RWPE2 (cell line): Measurements from ENCODE around the gene ARL6IP4.

Experiments used
- ATAC-seq: fragments of 200-7000 bp; cut with Tn5 transposase; 3 replicates; pipeline ENCODE4 v1.9.1; 2021; ENCODE audit warnings: low read depth
- DNase-seq: peaks from one replicate; pipeline ENCODE4 v3.0.0-alpha.2; 2020; ENCODE audit warnings: low spot score
- H3K27ac ChIP-seq: fragments of 450-650 bp; 2 replicates; pipeline ENCODE4 v1.5.1; 2017; ENCODE audit warnings: mild to moderate bottlenecking; ENCODE audit not compliant: poor library complexity, severe bottlenecking
- H3K27me3 ChIP-seq: fragments of 250-450 bp; sonication (Bioruptor Pico); 2 replicates; pipeline ENCODE4 v1.5.1; 2021; ENCODE audit warnings: mild to moderate bottlenecking, moderate library complexity; ENCODE audit not compliant: insufficient read depth, poor library complexity, severe bottlenecking
- H3K36me3 ChIP-seq: fragments of 250-450 bp; sonication (Bioruptor Pico); 2 replicates; pipeline ENCODE4 v1.5.1; 2020; ENCODE audit warnings: low read depth, mild to moderate bottlenecking, moderate library complexity
- H3K4me1 ChIP-seq: fragments of 250-450 bp; sonication (Bioruptor Pico); 2 replicates; pipeline ENCODE4 v1.5.1; 2021; ENCODE audit warnings: mild to moderate bottlenecking, moderate library complexity; ENCODE audit not compliant: insufficient read depth, poor library complexity, severe bottlenecking
- H3K4me3 ChIP-seq: fragments of 250-450 bp; sonication (Bioruptor Pico); 2 replicates; pipeline ENCODE4 v1.5.1; 2021; ENCODE audit warnings: mild to moderate bottlenecking, moderate library complexity; ENCODE audit not compliant: severe bottlenecking
- H3K9me3 ChIP-seq: fragments of 250-450 bp; sonication (Bioruptor Pico); 2 replicates; pipeline ENCODE4 v1.5.1; 2021; ENCODE audit warnings: mild to moderate bottlenecking, moderate library complexity; ENCODE audit not compliant: severe bottlenecking
- TF ChIP-seq, protein P1 (sequence below): fragments of 450-650 bp; IDR thresholded peaks from one replicate; pipeline ENCODE4 v1.5.1; 2017; ENCODE audit warnings: mild to moderate bottlenecking, moderate library complexity; ENCODE audit not compliant: poor library complexity, severe bottlenecking

ARL6IP4 gene

DNA sequence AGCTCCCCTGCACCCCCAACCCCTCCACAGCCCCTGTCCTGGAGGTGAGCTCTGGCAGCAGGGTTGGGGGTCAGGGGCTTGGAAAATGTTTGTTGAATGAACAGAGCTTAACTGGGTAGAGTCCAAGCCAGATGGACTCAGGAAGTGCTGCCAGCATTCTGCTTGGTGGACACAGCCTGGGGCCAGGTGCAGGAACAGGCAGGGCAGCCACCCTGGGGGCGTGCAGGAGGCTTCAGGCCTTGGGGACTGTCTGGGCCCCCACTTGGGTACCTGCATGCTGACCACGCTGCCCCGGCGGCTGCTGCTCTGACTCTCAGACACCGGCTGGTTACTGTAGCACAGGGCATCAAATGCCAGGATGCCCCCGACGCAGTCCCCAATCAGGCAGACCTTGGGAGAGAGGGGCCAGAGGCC lies 15.7 kb downstream of the ARL6IP4 start:
- Histone ChIP-seq H3K36me3 (no peaks in the 10 kb centered on the region), H3K27me3 (no peaks in the 10 kb centered on the region), H3K4me3 (no peak overlapping the region), H3K27ac (no peak overlapping the region), H3K4me1 (no peaks in the 10 kb centered on the region), H3K9me3 (no peaks in the 10 kb centered on the region)
- TF ChIP-seq, protein P1, sequence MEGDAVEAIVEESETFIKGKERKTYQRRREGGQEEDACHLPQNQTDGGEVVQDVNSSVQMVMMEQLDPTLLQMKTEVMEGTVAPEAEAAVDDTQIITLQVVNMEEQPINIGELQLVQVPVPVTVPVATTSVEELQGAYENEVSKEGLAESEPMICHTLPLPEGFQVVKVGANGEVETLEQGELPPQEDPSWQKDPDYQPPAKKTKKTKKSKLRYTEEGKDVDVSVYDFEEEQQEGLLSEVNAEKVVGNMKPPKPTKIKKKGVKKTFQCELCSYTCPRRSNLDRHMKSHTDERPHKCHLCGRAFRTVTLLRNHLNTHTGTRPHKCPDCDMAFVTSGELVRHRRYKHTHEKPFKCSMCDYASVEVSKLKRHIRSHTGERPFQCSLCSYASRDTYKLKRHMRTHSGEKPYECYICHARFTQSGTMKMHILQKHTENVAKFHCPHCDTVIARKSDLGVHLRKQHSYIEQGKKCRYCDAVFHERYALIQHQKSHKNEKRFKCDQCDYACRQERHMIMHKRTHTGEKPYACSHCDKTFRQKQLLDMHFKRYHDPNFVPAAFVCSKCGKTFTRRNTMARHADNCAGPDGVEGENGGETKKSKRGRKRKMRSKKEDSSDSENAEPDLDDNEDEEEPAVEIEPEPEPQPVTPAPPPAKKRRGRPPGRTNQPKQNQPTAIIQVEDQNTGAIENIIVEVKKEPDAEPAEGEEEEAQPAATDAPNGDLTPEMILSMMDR: no peak
- ATAC-seq: no peak
- no peak for DNase-seq

DNA sequence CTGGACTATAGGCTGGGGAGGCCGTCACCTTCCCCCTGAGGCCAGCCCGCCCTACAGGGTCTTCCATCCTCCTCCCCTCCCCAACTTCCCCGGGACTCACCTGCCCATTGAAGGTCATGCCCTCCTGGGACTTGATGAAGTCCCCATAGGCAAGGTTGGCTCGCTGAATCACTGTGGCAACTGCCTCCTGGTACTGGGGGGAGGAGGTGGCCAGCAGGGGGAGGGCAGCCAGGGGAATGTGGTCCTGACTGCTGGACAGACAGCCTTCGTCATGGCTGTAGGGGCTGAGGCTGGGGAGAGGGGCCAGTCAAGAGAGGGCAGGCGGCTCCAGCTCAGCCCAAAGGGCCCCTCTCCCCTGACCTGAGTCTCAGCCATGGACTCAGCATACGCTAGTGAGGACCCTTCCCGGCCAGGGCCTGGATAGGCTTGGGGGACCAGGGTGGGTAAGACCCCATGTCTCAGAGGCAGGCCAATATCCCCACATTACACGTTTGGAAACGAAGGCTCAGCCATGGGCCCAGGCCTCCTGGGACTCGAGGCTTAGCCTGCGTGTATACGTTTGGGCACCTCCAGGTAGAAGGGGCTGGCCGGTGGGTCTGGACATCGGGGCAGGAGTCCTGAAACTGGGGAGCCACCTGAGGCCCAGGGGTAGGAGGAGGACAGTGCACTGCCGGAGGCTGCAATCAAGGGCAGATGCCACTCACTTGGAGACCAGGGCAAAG lies 16.3 kb downstream of the ARL6IP4 start:
- Histone ChIP-seq H3K27me3 (no peaks in the 10 kb centered on the region), H3K4me1 (no peaks in the 10 kb centered on the region), H3K36me3 (no peaks in the 10 kb centered on the region), H3K4me3 (no peak overlapping the region), H3K9me3 (no peaks in the 10 kb centered on the region), H3K27ac (no peak overlapping the region)
- DNase-seq (no peak), ATAC-seq (no peak)
- TF ChIP-seq, protein P1: no peak

DNA sequence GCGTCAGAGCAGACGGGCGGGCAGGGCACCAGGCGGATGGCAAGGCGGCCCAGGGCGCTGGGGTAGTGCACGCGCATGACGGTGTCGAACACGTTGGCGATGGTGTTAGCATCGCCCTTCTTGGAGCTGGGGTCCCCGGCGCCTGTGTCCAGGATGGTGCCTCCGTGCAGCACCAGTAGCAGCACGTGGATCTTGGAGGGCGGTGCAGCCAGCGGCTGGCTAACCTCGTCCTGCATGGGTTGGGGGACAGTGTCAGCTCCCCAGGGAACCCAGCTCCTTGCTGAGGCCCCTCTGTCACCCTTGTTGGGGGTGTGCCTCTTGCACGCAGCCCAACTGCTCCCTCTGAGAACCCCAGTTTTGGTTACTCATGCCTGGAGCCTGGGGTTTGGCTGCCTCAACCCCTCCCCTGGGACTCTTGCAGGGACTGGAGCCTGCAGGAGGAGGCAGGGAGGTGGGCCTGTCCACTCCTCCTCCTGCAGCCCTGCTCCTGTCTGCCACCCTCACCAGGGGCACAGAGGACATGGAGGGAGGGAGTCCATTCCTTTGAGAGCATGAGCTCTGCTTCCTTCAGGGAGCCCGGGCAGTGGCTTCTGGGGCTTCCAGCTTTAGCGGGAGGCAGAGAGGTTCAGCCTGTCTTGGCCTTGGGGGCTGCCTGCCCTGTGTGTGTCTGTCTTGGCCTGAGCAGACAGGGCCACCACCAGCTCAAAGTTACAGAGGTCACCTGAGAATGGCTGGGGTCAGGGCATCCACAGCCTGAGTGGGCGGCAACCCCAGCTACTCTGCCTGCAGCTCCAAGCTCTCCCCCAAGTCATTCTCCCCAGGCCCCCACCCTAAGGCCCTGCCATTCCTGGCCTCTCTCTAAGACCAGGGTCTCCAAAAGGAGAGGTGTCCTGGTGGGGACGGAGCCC lies 17.1 kb downstream of the ARL6IP4 start:
- Histone ChIP-seq H3K36me3 (no peaks in the 10 kb centered on the region), H3K27ac (no peak overlapping the region), H3K4me3 (no peak overlapping the region), H3K4me1 (no peaks in the 10 kb centered on the region), H3K27me3 (no peaks in the 10 kb centered on the region), H3K9me3 (no peaks in the 10 kb centered on the region)
- ATAC-seq: peak; percentile 19; the same call in 1 of the 3 replicates
- TF ChIP-seq, protein P1: no peak
- no peak for DNase-seq

DNA sequence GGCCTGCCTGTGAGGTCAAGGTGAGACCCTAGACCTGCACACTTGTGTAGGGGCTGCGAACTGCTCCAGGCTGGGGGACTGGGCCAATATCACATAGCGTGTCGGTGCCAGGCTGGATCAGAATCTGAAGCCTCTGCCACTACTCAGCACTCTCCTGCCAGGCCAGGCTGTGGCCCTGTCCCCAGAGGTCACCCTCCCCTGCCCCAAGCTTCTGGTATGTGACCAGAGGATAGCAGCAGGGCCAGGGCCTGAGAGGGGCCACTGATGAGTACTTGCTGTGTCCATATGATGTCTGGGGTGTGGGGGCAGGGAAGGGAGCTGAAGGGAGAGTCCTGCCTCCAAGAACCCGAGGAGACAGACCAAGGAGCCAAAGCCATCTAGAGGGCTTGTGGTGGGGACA lies 17.8 kb downstream of the ARL6IP4 start:
- ATAC-seq: no peak
- H3K36me3 ChIP-seq: no peaks in the 10 kb centered on the region
- TF ChIP-seq, protein P1: no peak

More for the DNA sequence above, 17.8 kb downstream of the ARL6IP4 start:
- Histone ChIP-seq H3K4me1 (no peaks in the 10 kb centered on the region), H3K27me3 (no peaks in the 10 kb centered on the region), H3K4me3 (no peak overlapping the region), H3K27ac (no peak overlapping the region), H3K9me3 (no peaks in the 10 kb centered on the region)
- DNase-seq: no peak
